SH-SY5Y (cell line): ENCODE data around the gene NUCKS1.

Experiments
- GATA2 ChIP-seq: IDR thresholded peaks from 2 replicates; pipeline ENCODE4 v1.6.1; 2011; ENCODE audit warnings: mild to moderate bottlenecking, low read depth, low read length
- GATA3 ChIP-seq: IDR thresholded peaks from 2 replicates; pipeline ENCODE4 v1.6.1; 2011; ENCODE audit warnings: low read depth, mild to moderate bottlenecking, low read length, moderate library complexity

DNA sequence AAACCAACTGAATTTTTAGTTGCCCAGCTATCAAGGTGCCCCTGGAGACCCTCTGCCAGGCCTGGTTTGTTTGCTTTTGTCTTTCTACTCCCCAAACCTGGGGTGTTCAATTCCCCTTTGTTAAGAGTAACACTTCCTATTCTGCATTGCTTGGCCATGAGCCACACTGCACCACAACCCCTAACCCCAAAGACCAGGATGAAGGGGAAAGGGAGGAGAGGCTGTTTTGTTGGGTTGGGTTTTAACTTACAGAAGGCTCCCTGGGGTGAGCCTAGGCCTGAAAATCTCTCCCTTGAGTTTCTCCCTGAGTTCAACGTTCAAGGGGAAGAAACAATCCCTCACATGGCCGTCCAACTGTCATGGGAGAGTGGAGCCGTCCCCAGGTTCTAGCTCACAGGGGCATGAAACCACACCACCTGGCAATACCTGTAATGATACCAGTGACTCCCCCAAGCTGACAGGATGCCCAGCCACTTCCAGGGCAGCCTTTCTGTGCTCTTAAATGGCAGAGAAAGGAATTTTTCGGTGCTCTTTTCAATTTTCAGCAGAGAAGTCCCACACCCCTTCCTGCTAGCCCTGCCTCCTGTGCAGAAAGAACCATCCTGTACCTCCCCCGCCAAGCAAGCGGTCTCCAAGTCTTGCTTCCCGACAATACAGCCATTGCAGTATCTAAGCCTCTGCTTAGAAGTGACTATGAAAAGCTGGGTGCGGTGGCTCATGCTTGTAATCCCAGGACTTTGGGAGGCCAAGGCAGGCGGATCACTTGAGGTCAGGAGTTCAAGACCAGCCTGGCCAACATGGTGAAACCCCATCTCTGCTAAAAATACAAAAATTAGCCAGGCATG is 84.6 kb downstream of the NUCKS1 start:
- TF ChIP-seq GATA2: no peak
- no peak for TF ChIP-seq GATA3
